ENCODE data around the gene TBRG1. TPM values are rescaled to one million over a fixed set of nuclear protein-coding genes. Genes with fewer than 3 reads are reported as not detected.
A peak's percentile ranks its signal among the peaks of the same experiment; 100 is the strongest.

TBRG1 gene
- total RNA-seq = 45.4 and 53.7 TPM in 2 replicates

- Histone ChIP-seq H3K27me3 (ENCODE audit: control insufficient read depth, insufficient read depth, low read length) (no peaks in the 10 kb centered on the region), H3K36me3 (ENCODE audit: control insufficient read depth, insufficient read depth, low read length) (peaks cover 4% of the 10 kb centered on the region), H3K4me3 (ENCODE audit: low read depth, low read length) (peak within 1 kb of the TSS; percentile 62)
- peak; percentile 67 for DNase-seq (ENCODE audit: low read depth)
- no peak for TF ChIP-seq CTCF (IDR thresholded peaks at IDR 0.05; ENCODE audit: insufficient read depth, low read length, poor library complexity, severe bottlenecking)
These were observed at the start of gene TBRG1 for GRCh38 chr11:124622531-124623451. TSS of gene TBRG1 (plus strand) at chr11:124622864. CDS start at chr11:124623084, 220 bp downstream.

- no peaks in the 10 kb centered on the region for H3K27me3 ChIP-seq (ENCODE audit: control insufficient read depth, insufficient read depth, low read length)
- DNase-seq (ENCODE audit: low read depth) = no peak
- H3K36me3 ChIP-seq (ENCODE audit: control insufficient read depth, insufficient read depth, low read length) = no peaks in the 10 kb centered on the region
- no peak overlapping the region for H3K4me3 ChIP-seq (ENCODE audit: low read depth, low read length)
- TF ChIP-seq CTCF (IDR thresholded peaks at IDR 0.05; ENCODE audit: insufficient read depth, low read length, poor library complexity, severe bottlenecking) = no peak
These were observed 44.8 kb upstream of the TBRG1 start for GRCh38 chr11:124577716-124578427.

GRCh38 chr11:124578761-124579160, 43.9 kb upstream of the TBRG1 start:
- Histone ChIP-seq H3K4me3 (ENCODE audit: low read depth, low read length) (no peak overlapping the region), H3K36me3 (ENCODE audit: control insufficient read depth, insufficient read depth, low read length) (no peaks in the 10 kb centered on the region), H3K27me3 (ENCODE audit: control insufficient read depth, insufficient read depth, low read length) (no peaks in the 10 kb centered on the region)
- no peak for DNase-seq (ENCODE audit: low read depth)
- TF ChIP-seq CTCF (IDR thresholded peaks at IDR 0.05; ENCODE audit: insufficient read depth, low read length, poor library complexity, severe bottlenecking) = no peak

- no peak overlapping the region for H3K4me3 ChIP-seq (ENCODE audit: low read depth, low read length)
- DNase-seq (ENCODE audit: low read depth) = no peak
- H3K27me3 ChIP-seq (ENCODE audit: control insufficient read depth, insufficient read depth, low read length) = no peaks in the 10 kb centered on the region
- H3K36me3 ChIP-seq (ENCODE audit: control insufficient read depth, insufficient read depth, low read length) = no peaks in the 10 kb centered on the region
- TF ChIP-seq CTCF (IDR thresholded peaks at IDR 0.05; ENCODE audit: insufficient read depth, low read length, poor library complexity, severe bottlenecking) = no peak
These were observed 40.8 kb upstream of the TBRG1 start for GRCh38 chr11:124581817-124582216.

- no peaks in the 10 kb centered on the region for H3K36me3 ChIP-seq (ENCODE audit: control insufficient read depth, insufficient read depth, low read length)
- DNase-seq (ENCODE audit: low read depth) = no peak
- TF ChIP-seq CTCF (IDR thresholded peaks at IDR 0.05; ENCODE audit: insufficient read depth, low read length, poor library complexity, severe bottlenecking) = no peak
- no peaks in the 10 kb centered on the region for H3K27me3 ChIP-seq (ENCODE audit: control insufficient read depth, insufficient read depth, low read length)
- no peak overlapping the region for H3K4me3 ChIP-seq (ENCODE audit: low read depth, low read length)
These were observed 40.1 kb upstream of the TBRG1 start for GRCh38 chr11:124582565-124582964.

Measured in kidney epithelial cell (primary cell).